UCSD-AML1 (cell line): Measurements from ENCODE around the gene RPL29.

Experiments used
- DNase-seq: peaks from one replicate; lab custom pipeline; 2025; ENCODE audit not compliant: unreplicated experiment; lab: John Stamatoyannopoulos, UW

The RPL29 gene

GRCh38 chr3:51966016-51966415 is 29.7 kb downstream of the RPL29 start:
- DNase-seq, result no peak

GRCh38 chr3:51964521-51964920 is 31.2 kb downstream of the RPL29 start:
- DNase-seq, result no peak

GRCh38 chr3:51963951-51964451 is 31.7 kb downstream of the RPL29 start:
- no peak for DNase-seq

GRCh38 chr3:51962854-51963530 is 32.7 kb downstream of the RPL29 start:
- DNase-seq, result no peak

GRCh38 chr3:51961602-51962569 is 33.8 kb downstream of the RPL29 start:
- DNase-seq, result no peak

- no peak for DNase-seq
Measured at GRCh38 chr3:51961011-51961410, 34.7 kb downstream of the RPL29 start.

GRCh38 chr3:51960386-51960785 is 35.3 kb downstream of the RPL29 start:
- no peak for DNase-seq

GRCh38 chr3:51959651-51960050 is 36.0 kb downstream of the RPL29 start:
- no peak for DNase-seq

GRCh38 chr3:51958603-51959521 is 36.8 kb downstream of the RPL29 start:
- no peak for DNase-seq

- DNase-seq, result no peak
Measured at GRCh38 chr3:51957520-51958205, 38.0 kb downstream of the RPL29 start.

- DNase-seq, result no peak
Measured at GRCh38 chr3:51955893-51956770, 39.6 kb downstream of the RPL29 start.

GRCh38 chr3:51955175-51955892 is 40.4 kb downstream of the RPL29 start, which contains the start of gene GPR62:
GPR62 (plus strand) TSS chr3:51955381; CDS start chr3:51955653, 272 bp downstream.
- no peak for DNase-seq

GRCh38 chr3:51954713-51955112 is 41.0 kb downstream of the RPL29 start:
- no peak for DNase-seq

- no peak for DNase-seq
Measured at GRCh38 chr3:51954105-51954504, 41.6 kb downstream of the RPL29 start.

GRCh38 chr3:51953445-51953844 is 42.2 kb downstream of the RPL29 start:
- no peak for DNase-seq

GRCh38 chr3:51950899-51951298 is 44.8 kb downstream of the RPL29 start:
- DNase-seq, result no peak

GRCh38 chr3:51949121-51949520 is 46.6 kb downstream of the RPL29 start:
- no peak for DNase-seq

GRCh38 chr3:51948016-51948580 is 47.6 kb downstream of the RPL29 start:
- no peak for DNase-seq
